Measurements from ENCODE around the gene PIK3R2.

DNA sequence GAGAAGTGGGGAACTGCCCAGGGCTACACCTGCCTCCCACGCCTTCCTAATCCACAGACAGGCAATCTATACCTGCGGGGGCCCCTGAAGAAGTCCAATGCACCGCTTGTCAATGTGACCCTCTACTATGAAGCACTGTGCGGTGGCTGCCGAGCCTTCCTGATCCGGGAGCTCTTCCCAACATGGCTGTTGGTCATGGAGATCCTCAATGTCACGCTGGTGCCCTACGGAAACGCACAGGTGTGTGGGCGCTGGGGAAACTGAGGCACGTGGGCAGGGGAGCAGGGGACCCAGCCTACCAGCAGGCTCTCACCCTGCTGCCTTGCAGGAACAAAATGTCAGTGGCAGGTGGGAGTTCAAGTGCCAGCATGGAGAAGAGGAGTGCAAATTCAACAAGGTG lies 22.0 kb downstream of the PIK3R2 start:
- TF ChIP-seq POLR2AphosphoS5 (IDR thresholded peaks at IDR 0.05), result no peak
- TF ChIP-seq, protein P1, sequence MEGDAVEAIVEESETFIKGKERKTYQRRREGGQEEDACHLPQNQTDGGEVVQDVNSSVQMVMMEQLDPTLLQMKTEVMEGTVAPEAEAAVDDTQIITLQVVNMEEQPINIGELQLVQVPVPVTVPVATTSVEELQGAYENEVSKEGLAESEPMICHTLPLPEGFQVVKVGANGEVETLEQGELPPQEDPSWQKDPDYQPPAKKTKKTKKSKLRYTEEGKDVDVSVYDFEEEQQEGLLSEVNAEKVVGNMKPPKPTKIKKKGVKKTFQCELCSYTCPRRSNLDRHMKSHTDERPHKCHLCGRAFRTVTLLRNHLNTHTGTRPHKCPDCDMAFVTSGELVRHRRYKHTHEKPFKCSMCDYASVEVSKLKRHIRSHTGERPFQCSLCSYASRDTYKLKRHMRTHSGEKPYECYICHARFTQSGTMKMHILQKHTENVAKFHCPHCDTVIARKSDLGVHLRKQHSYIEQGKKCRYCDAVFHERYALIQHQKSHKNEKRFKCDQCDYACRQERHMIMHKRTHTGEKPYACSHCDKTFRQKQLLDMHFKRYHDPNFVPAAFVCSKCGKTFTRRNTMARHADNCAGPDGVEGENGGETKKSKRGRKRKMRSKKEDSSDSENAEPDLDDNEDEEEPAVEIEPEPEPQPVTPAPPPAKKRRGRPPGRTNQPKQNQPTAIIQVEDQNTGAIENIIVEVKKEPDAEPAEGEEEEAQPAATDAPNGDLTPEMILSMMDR (IDR thresholded peaks at IDR 0.05; ENCODE audit: poor library complexity, severe bottlenecking), result no peak
- TF ChIP-seq MXI1 (conservative IDR thresholded peaks at IDR 0.05; ENCODE audit: poor library complexity, severe bottlenecking), result no peak
- TF ChIP-seq, protein P2, sequence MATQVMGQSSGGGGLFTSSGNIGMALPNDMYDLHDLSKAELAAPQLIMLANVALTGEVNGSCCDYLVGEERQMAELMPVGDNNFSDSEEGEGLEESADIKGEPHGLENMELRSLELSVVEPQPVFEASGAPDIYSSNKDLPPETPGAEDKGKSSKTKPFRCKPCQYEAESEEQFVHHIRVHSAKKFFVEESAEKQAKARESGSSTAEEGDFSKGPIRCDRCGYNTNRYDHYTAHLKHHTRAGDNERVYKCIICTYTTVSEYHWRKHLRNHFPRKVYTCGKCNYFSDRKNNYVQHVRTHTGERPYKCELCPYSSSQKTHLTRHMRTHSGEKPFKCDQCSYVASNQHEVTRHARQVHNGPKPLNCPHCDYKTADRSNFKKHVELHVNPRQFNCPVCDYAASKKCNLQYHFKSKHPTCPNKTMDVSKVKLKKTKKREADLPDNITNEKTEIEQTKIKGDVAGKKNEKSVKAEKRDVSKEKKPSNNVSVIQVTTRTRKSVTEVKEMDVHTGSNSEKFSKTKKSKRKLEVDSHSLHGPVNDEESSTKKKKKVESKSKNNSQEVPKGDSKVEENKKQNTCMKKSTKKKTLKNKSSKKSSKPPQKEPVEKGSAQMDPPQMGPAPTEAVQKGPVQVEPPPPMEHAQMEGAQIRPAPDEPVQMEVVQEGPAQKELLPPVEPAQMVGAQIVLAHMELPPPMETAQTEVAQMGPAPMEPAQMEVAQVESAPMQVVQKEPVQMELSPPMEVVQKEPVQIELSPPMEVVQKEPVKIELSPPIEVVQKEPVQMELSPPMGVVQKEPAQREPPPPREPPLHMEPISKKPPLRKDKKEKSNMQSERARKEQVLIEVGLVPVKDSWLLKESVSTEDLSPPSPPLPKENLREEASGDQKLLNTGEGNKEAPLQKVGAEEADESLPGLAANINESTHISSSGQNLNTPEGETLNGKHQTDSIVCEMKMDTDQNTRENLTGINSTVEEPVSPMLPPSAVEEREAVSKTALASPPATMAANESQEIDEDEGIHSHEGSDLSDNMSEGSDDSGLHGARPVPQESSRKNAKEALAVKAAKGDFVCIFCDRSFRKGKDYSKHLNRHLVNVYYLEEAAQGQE (IDR thresholded peaks at IDR 0.05; ENCODE audit: borderline replicate concordance), result no peak
- no peak for TF ChIP-seq EP300 (conservative IDR thresholded peaks at IDR 0.05; ENCODE audit: poor library complexity, severe bottlenecking)

All from neural cell (in vitro differentiated cells).